WI38 (cell line): ENCODE data around the gene ALK.

Experiments
- H3K4me3 ChIP-seq: 2 replicates; pipeline ENCODE4 v1.5.1; 2011; ENCODE audit warnings: low read depth, mild to moderate bottlenecking, control low read depth, low read length
- TF ChIP-seq, protein P1 (sequence below): IDR thresholded peaks from 2 replicates; pipeline ENCODE4 v1.5.1; 2012; ENCODE audit warnings: low read depth, mild to moderate bottlenecking, control low read depth, low read length

Gene ALK

DNA sequence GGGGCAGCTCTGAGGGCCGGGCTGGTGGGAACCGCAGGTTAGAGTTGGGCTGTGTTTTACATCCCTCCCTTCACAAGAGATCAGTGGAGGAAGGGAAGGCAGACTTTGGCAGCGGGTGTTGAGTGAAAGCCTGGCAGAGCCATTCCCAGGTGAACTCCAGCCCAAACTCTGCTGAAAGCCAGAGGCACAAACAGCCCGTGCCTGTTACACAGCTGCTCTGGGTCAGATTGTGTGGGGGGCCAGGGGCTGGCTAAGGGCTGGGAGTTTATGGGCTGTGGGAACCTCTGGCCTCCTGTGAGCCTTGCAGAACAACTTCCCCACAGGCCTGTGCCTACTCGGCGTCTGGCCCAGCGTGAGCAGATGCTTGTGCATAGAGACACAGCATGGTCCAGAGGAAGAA lies 519.4 kb downstream of the ALK start:
- H3K4me3 ChIP-seq = no peak overlapping the region
- TF ChIP-seq, protein P1, sequence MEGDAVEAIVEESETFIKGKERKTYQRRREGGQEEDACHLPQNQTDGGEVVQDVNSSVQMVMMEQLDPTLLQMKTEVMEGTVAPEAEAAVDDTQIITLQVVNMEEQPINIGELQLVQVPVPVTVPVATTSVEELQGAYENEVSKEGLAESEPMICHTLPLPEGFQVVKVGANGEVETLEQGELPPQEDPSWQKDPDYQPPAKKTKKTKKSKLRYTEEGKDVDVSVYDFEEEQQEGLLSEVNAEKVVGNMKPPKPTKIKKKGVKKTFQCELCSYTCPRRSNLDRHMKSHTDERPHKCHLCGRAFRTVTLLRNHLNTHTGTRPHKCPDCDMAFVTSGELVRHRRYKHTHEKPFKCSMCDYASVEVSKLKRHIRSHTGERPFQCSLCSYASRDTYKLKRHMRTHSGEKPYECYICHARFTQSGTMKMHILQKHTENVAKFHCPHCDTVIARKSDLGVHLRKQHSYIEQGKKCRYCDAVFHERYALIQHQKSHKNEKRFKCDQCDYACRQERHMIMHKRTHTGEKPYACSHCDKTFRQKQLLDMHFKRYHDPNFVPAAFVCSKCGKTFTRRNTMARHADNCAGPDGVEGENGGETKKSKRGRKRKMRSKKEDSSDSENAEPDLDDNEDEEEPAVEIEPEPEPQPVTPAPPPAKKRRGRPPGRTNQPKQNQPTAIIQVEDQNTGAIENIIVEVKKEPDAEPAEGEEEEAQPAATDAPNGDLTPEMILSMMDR = no peak

DNA sequence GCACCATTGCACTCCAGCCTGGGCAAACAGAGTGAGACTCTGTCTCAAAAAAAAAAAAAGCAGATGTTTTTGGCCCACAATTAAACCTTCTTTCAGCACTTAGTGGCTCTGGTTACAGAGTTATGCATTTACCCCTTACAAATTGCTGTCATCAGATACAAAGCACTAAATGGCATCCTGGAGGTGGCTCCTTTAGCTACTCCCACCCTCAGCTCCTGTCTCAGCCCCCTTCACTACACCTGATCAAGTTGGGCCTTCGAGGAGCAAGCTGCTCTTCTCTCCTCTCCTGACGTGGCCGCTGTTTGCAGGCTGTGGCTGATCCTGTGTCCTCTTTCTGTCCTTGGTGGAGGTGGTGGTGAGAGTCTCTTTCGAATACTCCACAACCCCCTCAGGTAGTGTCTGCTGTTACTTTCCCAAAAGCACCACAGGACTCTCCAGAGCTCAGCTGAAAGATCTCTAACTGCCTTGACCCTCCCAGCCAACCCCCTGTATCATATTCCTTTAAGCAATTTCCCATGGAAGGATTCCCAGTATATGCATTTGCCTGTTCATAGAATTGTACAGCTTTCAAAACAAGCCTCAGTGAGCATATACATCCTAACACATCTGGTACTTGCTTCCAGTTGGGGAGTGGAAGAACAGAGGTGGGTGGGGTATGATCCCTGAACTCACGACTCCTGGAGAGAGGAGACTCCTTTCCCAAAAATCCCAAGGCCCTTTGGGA lies 520.3 kb downstream of the ALK start:
- H3K4me3 ChIP-seq = no peak overlapping the region
- TF ChIP-seq, protein P1 = no peak

DNA sequence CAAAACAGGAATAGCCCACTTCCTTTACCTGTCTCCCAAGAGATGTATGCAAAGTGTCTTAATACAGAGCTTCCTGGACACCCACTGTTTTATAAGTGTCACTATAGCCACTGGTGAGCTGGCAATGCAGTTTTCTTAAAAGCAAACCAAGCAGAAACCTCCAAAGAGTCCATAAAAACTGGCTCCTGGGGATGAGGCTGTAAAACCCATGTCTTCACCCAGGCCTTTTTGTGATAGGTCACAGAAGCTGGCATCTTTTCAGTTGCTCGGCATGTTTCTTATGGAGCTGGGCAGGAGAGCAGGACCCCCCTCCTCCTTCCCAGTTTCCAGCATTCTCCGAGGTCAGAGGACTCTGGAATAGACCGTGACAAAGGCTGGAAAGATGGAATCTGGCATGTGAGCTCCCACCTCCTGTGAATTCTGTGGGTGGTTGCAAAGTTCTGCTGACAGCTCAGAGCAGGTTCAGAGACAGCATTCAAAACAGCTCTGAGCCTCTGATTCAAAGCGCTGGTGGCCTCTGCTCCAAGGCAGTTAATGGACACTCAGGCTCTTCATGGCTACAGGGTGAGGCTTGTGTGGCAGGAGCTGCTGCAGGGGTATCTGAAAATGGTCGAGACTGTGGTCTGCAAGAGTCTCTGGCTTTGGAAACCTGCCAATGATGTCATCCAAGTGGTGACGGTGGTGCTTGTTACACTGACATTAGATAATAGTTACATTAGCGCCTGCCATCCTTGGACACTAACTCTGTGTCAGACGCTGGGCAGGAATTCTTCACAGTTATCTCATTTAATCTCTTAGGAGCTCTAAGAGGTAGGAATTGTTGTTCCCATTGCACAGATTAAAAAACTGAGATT lies 522.8 kb downstream of the ALK start:
- TF ChIP-seq, protein P1 = no peak

DNA sequence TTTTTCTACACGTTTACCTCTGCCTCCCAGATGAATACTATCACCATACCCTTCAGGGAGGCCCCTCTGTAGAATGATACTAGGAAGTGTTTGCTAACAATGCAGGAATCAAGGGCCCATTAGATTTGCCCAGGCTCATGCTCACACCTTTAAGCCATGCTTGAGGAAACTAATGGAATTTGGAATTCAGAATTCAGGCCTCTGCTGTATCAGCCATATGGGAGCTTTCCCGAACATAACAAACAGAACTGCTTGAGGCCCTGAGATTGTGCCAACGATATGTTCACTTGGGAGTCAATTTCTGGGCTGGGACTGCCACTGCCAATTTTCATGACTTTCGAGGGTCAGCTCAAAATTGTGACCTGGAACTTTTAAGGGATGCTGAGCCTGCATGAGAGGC lies 523.7 kb downstream of the ALK start:
- TF ChIP-seq, protein P1 = no peak
- H3K4me3 ChIP-seq = no peak overlapping the region

More for the DNA sequence above, 522.8 kb downstream of the ALK start:
- no peak overlapping the region for H3K4me3 ChIP-seq

DNA sequence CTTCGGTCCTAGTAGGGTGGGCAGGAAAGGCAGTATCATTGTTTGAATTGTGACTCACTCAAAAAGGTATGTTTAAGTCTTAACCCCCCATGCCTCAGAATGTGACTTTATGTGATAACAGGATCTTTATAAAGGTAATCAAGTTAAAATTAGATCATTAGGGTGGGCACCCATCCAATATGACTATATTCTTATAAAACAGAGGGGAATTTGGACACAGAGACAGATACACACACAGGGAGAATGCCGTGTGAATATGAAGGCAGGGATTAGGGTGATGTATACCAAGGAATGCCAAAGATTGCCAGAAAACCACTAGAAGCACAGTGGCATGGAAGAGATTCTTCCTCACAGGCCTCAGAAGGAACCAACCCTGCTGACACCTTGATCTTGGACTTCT lies 524.3 kb downstream of the ALK start:
- H3K4me3 ChIP-seq = no peak overlapping the region
- TF ChIP-seq, protein P1 = no peak

DNA sequence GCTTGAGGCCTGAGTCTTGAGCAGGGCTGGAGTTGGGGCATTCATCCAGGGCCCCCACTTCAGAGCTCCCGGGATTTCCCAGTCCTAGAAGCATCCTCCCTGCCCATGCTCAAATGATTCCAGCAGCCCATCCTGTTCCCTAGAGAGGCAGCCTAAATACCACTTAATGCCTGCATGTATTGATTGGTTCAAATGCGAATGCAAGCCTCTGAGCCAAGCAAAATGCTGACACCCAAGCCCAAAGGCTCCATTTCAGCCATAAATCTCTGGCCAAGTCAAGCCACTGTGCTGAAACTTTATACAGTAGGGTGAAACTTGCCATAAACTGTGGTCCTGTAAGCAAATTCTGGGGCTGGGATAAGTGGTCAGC lies 526.4 kb downstream of the ALK start:
- TF ChIP-seq, protein P1 = no peak
- H3K4me3 ChIP-seq = no peak overlapping the region
